ENCODE data around the gene MEIS1. TPM values are rescaled to one million over a fixed set of nuclear protein-coding genes. Genes with fewer than 3 reads are reported as not detected.

The MEIS1 gene
- total and polyA plus RNA-seq, 2 of the 8 experiments (the other 6 are each of a cell fraction or from before 2014, with no cell fraction given): 0.17 to 1.2 TPM

- ChIA-PET CTCF (ENCODE audit: partially characterized antibody) (no interaction called here), POLR2A (ENCODE audit: partially characterized antibody) (interaction anchor here (1.3 kb wide), 1 partner anchor 82 kb away, joined by 3 read pairs; no protein-coding TSS in a partner anchor)
- Histone ChIP-seq H3K79me2 (ENCODE audit: control insufficient read depth in 1 of 2, insufficient read depth in 2 of 2, low read length in 2 of 2) (no peaks in the 10 kb centered on the region), H2BK20ac (ENCODE audit: low read length) (no peak overlapping the region), H3K9ac (replicated peaks in 1 of 4; ENCODE audit: extremely low read depth in 1 of 4, low read depth in 3 of 4, low read length in 3 of 4) (no peak overlapping the region), H2AK5ac (ENCODE audit: low read depth, low read length) (no peak overlapping the region), H3K9me3 (ENCODE audit: insufficient read depth in 2 of 2, low read depth in 1 of 2, low read length in 1 of 2) (no peaks in the 10 kb centered on the region), H2BK12ac (ENCODE audit: low read depth, low read length) (no peak overlapping the region), H3K18ac (ENCODE audit: extremely low read depth, low read length) (no peak overlapping the region), H3K27ac (ENCODE audit: low read depth, low read length) (no peak overlapping the region), H3K36me3 (ENCODE audit: control insufficient read depth in 2 of 4, insufficient read depth in 4 of 4, low read length in 3 of 4) (no peaks in the 10 kb centered on the region), H3K4me3 (ENCODE audit: extremely low read depth in 1 of 4, insufficient read depth in 2 of 4, low read depth in 3 of 4, low read length in 4 of 4) (no peak overlapping the region), H3K4ac (replicated peaks; ENCODE audit: insufficient read length, low read depth, low read length) (no peak overlapping the region), H2BK15ac (ENCODE audit: low read length) (no peak overlapping the region), H3K23ac (ENCODE audit: insufficient read length) (no peak overlapping the region), H3K79me1 (ENCODE audit: low read depth, low read length) (no peaks in the 10 kb centered on the region), H3K23me2 (ENCODE audit: low read depth, low read length) (no peaks in the 10 kb centered on the region), H4K8ac (ENCODE audit: extremely low read depth, insufficient read depth, low read length) (no peak overlapping the region), H2AFZ (ENCODE audit: low read length) (no peak overlapping the region), H3K56ac (replicated peaks; ENCODE audit: insufficient read length, low read depth, low read length) (no peak overlapping the region), H3K4me1 (replicated peaks in 1 of 4; ENCODE audit: control insufficient read depth in 3 of 4, insufficient read depth in 4 of 4, low read length in 3 of 4) (no peaks in the 10 kb centered on the region), H4K5ac (ENCODE audit: insufficient read length, low read depth, low read length) (no peak overlapping the region), H2BK5ac (ENCODE audit: low read depth, low read length) (no peak overlapping the region), H4K20me1 (replicated peaks in 1 of 2; ENCODE audit: control insufficient read depth in 1 of 2, insufficient read depth in 2 of 2, low read length in 2 of 2) (no peaks in the 10 kb centered on the region), H3K14ac (ENCODE audit: insufficient read length) (no peak overlapping the region), H3K4me2 (ENCODE audit: insufficient read depth in 1 of 2, low read depth in 2 of 2, low read length in 2 of 2) (no peak overlapping the region), H3K27me3 (replicated peaks in 1 of 4; ENCODE audit: control insufficient read depth in 3 of 4, extremely low read depth in 1 of 4, insufficient read depth in 3 of 4, low read length in 3 of 4) (no peaks in the 10 kb centered on the region), H4K91ac (replicated peaks; ENCODE audit: insufficient read length, low read length) (no peak overlapping the region), H2BK120ac (replicated peaks; ENCODE audit: low read depth, low read length) (no peak overlapping the region)
- WGBS, 2 experiments (ENCODE audit: extremely low coverage in 1 of 2, insufficient coverage in 1 of 2, insufficient read length in 1 of 2, insufficient replicate concordance in 2 of 2, low coverage in 1 of 2, low lambda C conversion rate in 2 of 2, missing lambda C conversion rate in 1 of 2): 81% methylated on average over 3 of the region's 4 CpGs; no CpG with 5 or more reads in 1 of the 2 experiments
- no peak for FAIRE-seq
- DNase-seq (ENCODE audit: low read depth in 1 of 2, low spot score in 2 of 2): no peak
- TF ChIP-seq RFX5 (IDR thresholded peaks at IDR 0.05; ENCODE audit: borderline replicate concordance, low read depth, low read length): no peak
- TF ChIP-seq JUN (IDR thresholded peaks at IDR 0.05; ENCODE audit: low read depth, low read length): no peak
- TF ChIP-seq TAF7 (optimal IDR thresholded peaks at IDR 0.05; ENCODE audit: borderline replicate concordance, low read depth, low read length): no peak
- TF ChIP-seq MAFK (IDR thresholded peaks at IDR 0.05; ENCODE audit: low read depth, low read length): no peak
- no peak for TF ChIP-seq EP300 (IDR thresholded peaks at IDR 0.05; ENCODE audit: borderline replicate concordance in 1 of 2, low read depth in 2 of 2, low read length in 2 of 2)
- TF ChIP-seq ZNF274 (IDR thresholded peaks at IDR 0.05; ENCODE audit: borderline replicate concordance, extremely low read depth, low read length): no peak
- TF ChIP-seq CEBPB (IDR thresholded peaks at IDR 0.05; ENCODE audit: low read depth, low read length): no peak
- TF ChIP-seq YY1 (IDR thresholded peaks at IDR 0.05; ENCODE audit: low read depth, low read length): no peak
- TF ChIP-seq SAP30 (IDR thresholded peaks at IDR 0.05; ENCODE audit: insufficient read depth, insufficient replicate concordance, low read length): no peak
- TF ChIP-seq BACH1 (IDR thresholded peaks at IDR 0.05; ENCODE audit: low read length): no peak
- no peak for TF ChIP-seq KDM5A (IDR thresholded peaks at IDR 0.05; ENCODE audit: low read length)
- TF ChIP-seq ATF3 (IDR thresholded peaks at IDR 0.05; ENCODE audit: insufficient read depth, low read depth, low read length): no peak
- no peak for TF ChIP-seq KDM1A (IDR thresholded peaks at IDR 0.05; ENCODE audit: borderline replicate concordance, low read length)
- no peak for TF ChIP-seq RNF2 (IDR thresholded peaks at IDR 0.05; ENCODE audit: borderline replicate concordance, low read depth, low read length, missing control alignments, poor library complexity, severe bottlenecking)
Measured at GRCh38 chr2:66555091-66555490, 120.2 kb downstream of the MEIS1 start.

All from H1 (cell line).